ENCODE data around the gene SPPL2A. TPM values are rescaled to one million over a fixed set of nuclear protein-coding genes. Genes with fewer than 3 reads are reported as not detected.

The SPPL2A gene
- total and polyA plus RNA-seq, 7 donors = 22.8 to 303 (median 98.6) TPM

DNA sequence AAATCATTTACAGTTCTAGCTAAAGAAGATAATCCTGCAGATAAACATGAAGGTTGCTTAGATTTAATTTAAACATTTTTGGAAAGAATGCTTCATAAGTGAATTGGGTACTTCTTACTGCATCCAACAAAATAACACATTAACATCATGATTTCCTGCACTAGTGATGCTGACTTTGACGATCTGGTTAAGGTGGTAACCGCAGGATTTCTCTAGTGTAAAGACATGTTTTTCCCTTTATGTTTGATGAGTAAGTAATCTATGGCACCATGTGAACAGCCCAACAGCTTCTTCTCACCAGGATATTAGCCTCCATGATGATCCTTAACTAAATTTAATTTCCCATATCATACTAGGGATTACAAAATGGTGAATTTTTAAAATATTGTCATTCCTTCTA is 14.1 kb downstream of the SPPL2A start:
- intact Hi-C loops (cut with DNase I) = no loop called here
- 88% methylated on average over 2 of the region's 2 CpGs for WGBS, 2 donors
- peaks cover 0 to 16% (median 3%) of the 10 kb centered on the region in 4 donors for H3K36me3 ChIP-seq
- H3K9me3 ChIP-seq = no peaks in the 10 kb centered on the region
- H3K27me3 ChIP-seq = no peaks in the 10 kb centered on the region
- H3K4me1 ChIP-seq = peaks cover 0 to 43% (median 33%) of the 10 kb centered on the region in 4 donors
- no peak for TF ChIP-seq POLR2AphosphoS5 (IDR thresholded peaks at IDR 0.05)
- no peak for TF ChIP-seq EP300 (IDR thresholded peaks at IDR 0.05)
- TF ChIP-seq POLR2A (IDR thresholded peaks at IDR 0.05) = no peak
- TF ChIP-seq, protein P1, sequence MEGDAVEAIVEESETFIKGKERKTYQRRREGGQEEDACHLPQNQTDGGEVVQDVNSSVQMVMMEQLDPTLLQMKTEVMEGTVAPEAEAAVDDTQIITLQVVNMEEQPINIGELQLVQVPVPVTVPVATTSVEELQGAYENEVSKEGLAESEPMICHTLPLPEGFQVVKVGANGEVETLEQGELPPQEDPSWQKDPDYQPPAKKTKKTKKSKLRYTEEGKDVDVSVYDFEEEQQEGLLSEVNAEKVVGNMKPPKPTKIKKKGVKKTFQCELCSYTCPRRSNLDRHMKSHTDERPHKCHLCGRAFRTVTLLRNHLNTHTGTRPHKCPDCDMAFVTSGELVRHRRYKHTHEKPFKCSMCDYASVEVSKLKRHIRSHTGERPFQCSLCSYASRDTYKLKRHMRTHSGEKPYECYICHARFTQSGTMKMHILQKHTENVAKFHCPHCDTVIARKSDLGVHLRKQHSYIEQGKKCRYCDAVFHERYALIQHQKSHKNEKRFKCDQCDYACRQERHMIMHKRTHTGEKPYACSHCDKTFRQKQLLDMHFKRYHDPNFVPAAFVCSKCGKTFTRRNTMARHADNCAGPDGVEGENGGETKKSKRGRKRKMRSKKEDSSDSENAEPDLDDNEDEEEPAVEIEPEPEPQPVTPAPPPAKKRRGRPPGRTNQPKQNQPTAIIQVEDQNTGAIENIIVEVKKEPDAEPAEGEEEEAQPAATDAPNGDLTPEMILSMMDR (IDR thresholded peaks at IDR 0.05) = no peak
- no peak overlapping the region for H3K27ac ChIP-seq
- no peak for DNase-seq
- H3K4me3 ChIP-seq = no peak overlapping the region

DNA sequence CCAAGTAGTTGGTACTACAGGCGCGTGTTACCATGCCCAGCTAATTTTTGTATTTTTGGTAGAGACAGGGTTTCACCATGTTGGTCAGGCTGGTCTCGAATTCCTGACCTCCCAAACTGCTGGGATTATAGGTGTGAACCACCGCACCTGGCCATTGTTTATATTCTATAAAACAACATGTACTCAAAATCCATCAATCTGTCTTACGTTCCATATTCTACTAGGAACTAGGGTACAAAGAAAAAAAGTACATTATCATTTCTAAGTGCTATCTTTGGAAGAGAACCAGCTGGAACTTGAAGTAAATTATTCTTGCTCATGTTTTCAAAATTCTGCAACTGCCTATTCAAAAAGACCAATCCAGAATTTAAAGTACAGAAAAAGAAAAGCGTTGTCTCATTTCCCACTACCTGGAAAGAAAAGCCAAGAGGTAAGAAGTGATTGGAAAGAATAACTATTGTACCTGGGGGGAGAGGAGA is 15.2 kb downstream of the SPPL2A start:
- no peak for DNase-seq
- Histone ChIP-seq H3K4me3 (no peak overlapping the region), H3K36me3 (peaks cover 0 to 28% (median 3%) of the 10 kb centered on the region in 4 donors), H3K9me3 (no peaks in the 10 kb centered on the region), H3K27ac (peak overlapping the region in 3 of 4 donors; percentile 26 to 60 (median 29)), H3K4me1 (peaks cover 0 to 43% (median 33%) of the 10 kb centered on the region in 4 donors), H3K27me3 (no peaks in the 10 kb centered on the region)
- TF ChIP-seq POLR2A (IDR thresholded peaks at IDR 0.05) = no peak
- TF ChIP-seq, protein P1 (IDR thresholded peaks at IDR 0.05) = no peak
- TF ChIP-seq POLR2AphosphoS5 (IDR thresholded peaks at IDR 0.05) = no peak
- TF ChIP-seq EP300 (IDR thresholded peaks at IDR 0.05) = no peak
- intact Hi-C loops (cut with DNase I) = no loop called here
- WGBS, 2 donors = 83 to 93% methylated on average over 6 of the region's 6 CpGs

DNA sequence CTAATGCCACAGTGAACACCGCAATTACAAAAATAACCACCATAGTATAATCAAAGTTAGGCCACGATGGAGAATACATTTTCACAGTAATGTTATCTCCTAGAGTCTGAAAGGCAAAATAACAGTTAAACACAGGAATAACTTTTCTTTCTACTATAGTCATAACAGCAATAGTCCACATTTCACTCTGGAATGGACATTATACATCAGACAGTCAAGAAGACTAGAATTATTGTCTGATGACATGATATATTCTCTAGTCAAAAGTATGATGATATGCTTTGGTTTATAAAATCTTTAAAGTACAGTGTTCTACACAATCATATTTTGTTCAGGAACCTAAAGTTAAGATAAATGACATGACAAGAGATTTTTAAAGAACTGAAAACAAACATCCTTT is 18.0 kb downstream of the SPPL2A start:
- Histone ChIP-seq H3K9me3 (no peaks in the 10 kb centered on the region), H3K4me3 (no peak overlapping the region), H3K4me1 (peaks cover 0 to 29% (median 18%) of the 10 kb centered on the region in 4 donors), H3K27ac (peak overlapping the region in 2 of 4 donors; percentile 6 to 52), H3K27me3 (no peaks in the 10 kb centered on the region), H3K36me3 (peaks cover 0 to 52% (median 3%) of the 10 kb centered on the region in 4 donors)
- intact Hi-C loops (cut with DNase I) = no loop called here
- 90 to 94% methylated on average over 2 of the region's 2 CpGs for WGBS, 2 donors
- TF ChIP-seq POLR2AphosphoS5 (IDR thresholded peaks at IDR 0.05) (no peak), POLR2A (IDR thresholded peaks at IDR 0.05) (no peak), EP300 (IDR thresholded peaks at IDR 0.05) (no peak)
- TF ChIP-seq, protein P1 (IDR thresholded peaks at IDR 0.05) = no peak
- DNase-seq = no peak

DNA sequence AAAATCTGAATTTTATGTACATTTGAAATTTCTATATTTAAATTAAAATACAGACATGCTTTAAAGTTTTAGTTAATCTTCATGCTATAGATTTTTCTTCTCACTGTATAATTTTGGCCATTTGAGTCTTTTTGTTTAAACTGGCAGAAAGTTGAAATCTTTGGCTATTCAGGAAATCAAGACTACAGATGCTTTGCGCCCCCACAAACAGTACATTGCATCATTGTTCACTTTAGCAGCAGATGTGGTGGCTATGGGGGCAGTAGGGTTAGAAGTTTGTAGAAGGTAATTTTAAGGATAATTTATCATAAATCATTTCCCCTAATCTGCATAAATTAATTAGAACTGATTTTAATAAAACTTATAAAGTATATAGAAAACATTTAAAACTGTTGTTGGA is 20.9 kb downstream of the SPPL2A start:
- H3K27me3 ChIP-seq = no peaks in the 10 kb centered on the region
- H3K9me3 ChIP-seq = no peaks in the 10 kb centered on the region
- H3K27ac ChIP-seq = no peak overlapping the region
- H3K4me3 ChIP-seq = no peak overlapping the region
- TF ChIP-seq, protein P1 (IDR thresholded peaks at IDR 0.05) = no peak
- no peak for TF ChIP-seq EP300 (IDR thresholded peaks at IDR 0.05)
- TF ChIP-seq POLR2AphosphoS5 (IDR thresholded peaks at IDR 0.05) = no peak
- H3K4me1 ChIP-seq = peaks cover 0 to 13% (median 5%) of the 10 kb centered on the region in 4 donors
- H3K36me3 ChIP-seq = peaks cover 0 to 78% (median 9%) of the 10 kb centered on the region in 4 donors
- intact Hi-C loops (cut with DNase I) = no loop called here
- no peak for DNase-seq
- WGBS, 2 donors = 90 to 94% methylated on average over 1 of the region's 1 CpG

DNA sequence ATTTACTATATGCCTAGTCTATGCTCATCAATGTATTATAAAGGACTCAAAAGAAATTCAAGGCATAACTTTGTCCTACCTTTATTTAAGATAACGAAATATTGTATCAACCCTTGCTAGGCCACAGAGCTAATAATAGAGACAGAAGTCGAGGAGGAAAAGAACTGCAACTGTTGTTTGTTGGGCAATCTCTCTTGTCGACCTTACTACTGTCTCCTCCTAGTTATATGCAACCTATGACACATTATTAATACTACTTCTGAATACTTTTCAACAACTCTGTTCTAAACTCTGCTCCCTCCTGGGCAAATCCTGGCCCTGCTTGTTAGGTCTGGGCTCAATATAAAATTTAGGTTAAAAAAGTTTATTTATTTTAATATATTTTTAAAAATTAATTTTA is 24.6 kb downstream of the SPPL2A start:
- Histone ChIP-seq H3K4me1 (no peaks in the 10 kb centered on the region), H3K27ac (no peak overlapping the region), H3K4me3 (no peak overlapping the region), H3K27me3 (no peaks in the 10 kb centered on the region), H3K9me3 (no peaks in the 10 kb centered on the region), H3K36me3 (peaks cover 0 to 92% (median 19%) of the 10 kb centered on the region in 4 donors)
- intact Hi-C loops (cut with DNase I) = no loop called here
- DNase-seq = no peak
- 86 to 93% methylated on average over 3 of the region's 3 CpGs for WGBS, 2 donors
- no peak for TF ChIP-seq POLR2A (IDR thresholded peaks at IDR 0.05)
- TF ChIP-seq, protein P1 (IDR thresholded peaks at IDR 0.05) = no peak
- TF ChIP-seq POLR2AphosphoS5 (IDR thresholded peaks at IDR 0.05) = no peak
- no peak for TF ChIP-seq EP300 (IDR thresholded peaks at IDR 0.05)
